Neural cell (in vitro differentiated cells): Measurements from ENCODE around the gene SNPH. TPM values are rescaled to one million over a fixed set of nuclear protein-coding genes. Genes with fewer than 3 reads are reported as not detected.

ENCODE experiments used
- H2AFZ ChIP-seq: fragments of 200-600, 300-800 bp; sonication (generic), shearing (Covaris generic); 2 replicates; pipeline ENCODE4 v1.6.0; 2014; ENCODE audit warnings: low read depth, mild to moderate bottlenecking, antibody characterized with exemption, low read length, moderate library complexity
- H3F3A ChIP-seq: fragments of 200-600 bp; shearing (Covaris generic); 2 replicates; pipeline ENCODE4 v1.6.1; 2016; ENCODE audit warnings: mild to moderate bottlenecking, moderate library complexity, mixed read lengths, antibody characterized with exemption, low read length; ENCODE audit not compliant: insufficient read depth, poor library complexity, severe bottlenecking
- H3K27ac ChIP-seq: fragments of 200-600, 300-800 bp; sonication (generic), shearing (Covaris generic); 2 replicates; pipeline ENCODE4 v1.5.1; 2014; ENCODE audit warnings: mild to moderate bottlenecking, low read length, moderate library complexity
- H3K27me3 ChIP-seq: fragments of 300-800, 200-600 bp; sonication (generic), shearing (Covaris generic); 2 replicates; pipeline ENCODE4 v1.6.0; 2014; ENCODE audit warnings: mild to moderate bottlenecking, low read depth, low read length, moderate library complexity; ENCODE audit not compliant: insufficient read depth
- H3K36me3 ChIP-seq: fragments of 300-800, 200-600 bp; sonication (generic), shearing (Covaris generic); 2 replicates; pipeline ENCODE4 v1.5.1; 2014; ENCODE audit warnings: mild to moderate bottlenecking, antibody characterized with exemption, low read length, moderate library complexity; ENCODE audit not compliant: insufficient read depth
- H3K4me2 ChIP-seq: fragments of 300-800, 200-600 bp; sonication (generic), shearing (Covaris generic); 2 replicates; pipeline ENCODE4 v1.6.0; 2014; ENCODE audit warnings: mild to moderate bottlenecking, low read length
- H3K4me3 ChIP-seq: fragments of 300-800, 200-600 bp; sonication (generic), shearing (Covaris generic); 2 replicates; pipeline ENCODE4 v1.5.1; 2014; ENCODE audit warnings: mild to moderate bottlenecking, low read length, moderate library complexity
- H3K79me2 ChIP-seq: fragments of 200-600 bp; shearing (Covaris generic); replicated peaks from 2 replicates; pipeline ENCODE4 v1.6.0; 2014; ENCODE audit warnings: mild to moderate bottlenecking, low read length, moderate library complexity; ENCODE audit not compliant: insufficient read depth
- H3K9ac ChIP-seq: fragments of 300-800, 200-600 bp; sonication (generic), shearing (Covaris generic); 2 replicates; pipeline ENCODE4 v1.6.1; 2016; ENCODE audit warnings: mild to moderate bottlenecking, low read length, mixed read lengths
- H3K9me2 ChIP-seq: fragments of 200-600 bp; shearing (Covaris generic); 2 replicates; pipeline ENCODE4 v1.6.1; 2016; ENCODE audit warnings: mild to moderate bottlenecking, low read length, mixed read lengths; ENCODE audit not compliant: insufficient read depth
- H3K9me3 ChIP-seq: fragments of 200-600, 300-800 bp; sonication (generic), shearing (Covaris generic); 2 replicates; pipeline ENCODE4 v1.6.1; 2016; ENCODE audit warnings: mild to moderate bottlenecking, mixed run types, low read length, moderate library complexity, mixed read lengths
- H4K20me1 ChIP-seq: fragments of 200-600 bp; shearing (Covaris generic); 2 replicates; pipeline ENCODE4 v1.6.1; 2016; ENCODE audit warnings: mild to moderate bottlenecking, mixed run types; ENCODE audit not compliant: insufficient read depth
- EP300 ChIP-seq: fragments of 450-650 bp; conservative IDR thresholded peaks from 2 replicates; pipeline ENCODE4 v1.6.1; 2014; ENCODE audit warnings: antibody characterized with exemption, mild to moderate bottlenecking, moderate library complexity; ENCODE audit not compliant: poor library complexity, severe bottlenecking
- EZH2 ChIP-seq: fragments of 200-600, 300-800 bp; shearing (Covaris generic), sonication (generic); IDR thresholded peaks from 2 replicates; pipeline ENCODE4 v1.6.1; 2014; ENCODE audit warnings: antibody characterized with exemption, low read length, borderline replicate concordance, mild to moderate bottlenecking; ENCODE audit not compliant: insufficient read depth, poor library complexity, severe bottlenecking
- MXI1 ChIP-seq: fragments of 450-650 bp; conservative IDR thresholded peaks from 2 replicates; pipeline ENCODE4 v1.6.1; 2014; ENCODE audit warnings: antibody characterized with exemption, mild to moderate bottlenecking; ENCODE audit not compliant: poor library complexity, severe bottlenecking
- POLR2AphosphoS5 ChIP-seq: IDR thresholded peaks from 2 replicates; pipeline ENCODE4 v1.6.1; 2012
- RAD21 ChIP-seq: fragments of 450-650 bp; conservative IDR thresholded peaks from 2 replicates; pipeline ENCODE4 v1.6.1; 2014; ENCODE audit warnings: antibody characterized with exemption, mild to moderate bottlenecking, moderate library complexity
- REST ChIP-seq: IDR thresholded peaks from 2 replicates; pipeline ENCODE4 v1.6.1; 2012; ENCODE audit warnings: borderline replicate concordance
- SMC3 ChIP-seq: fragments of 450-650 bp; conservative IDR thresholded peaks from 2 replicates; pipeline ENCODE4 v1.6.1; 2014; ENCODE audit warnings: antibody characterized with exemption, mild to moderate bottlenecking, moderate library complexity; ENCODE audit not compliant: poor library complexity
- TAF1 ChIP-seq: IDR thresholded peaks from 2 replicates; pipeline ENCODE4 v1.6.1; 2012; ENCODE audit warnings: low read depth
- polyA plus RNA-seq: library from polyadenylated mRNA; depleted of rRNA; stranded (reverse); fragments of >200 nt; gene quantifications from 2 replicates; pipeline ENCODE4 v1.2.3, GENCODE V29; 2014
- TF ChIP-seq, protein P1 (sequence below): fragments of 450-650 bp; IDR thresholded peaks from 2 replicates; pipeline ENCODE4 v1.5.1; 2014; ENCODE audit warnings: antibody characterized with exemption, mild to moderate bottlenecking, moderate library complexity; ENCODE audit not compliant: poor library complexity, severe bottlenecking

Gene SNPH
- polyA plus RNA-seq, 1 donor from 2014 or later, result 25.6 TPM

GRCh38 chr20:1346315-1346969 is 80.3 kb downstream of the SNPH start:
- no peaks in the 10 kb centered on the region for H3K27me3 ChIP-seq
- H3F3A ChIP-seq, result no peaks in the 10 kb centered on the region
- TF ChIP-seq MXI1, result no peak
- no peak for TF ChIP-seq POLR2AphosphoS5
- TF ChIP-seq SMC3, result no peak
- no peak for TF ChIP-seq EZH2
- no peak for TF ChIP-seq TAF1
- TF ChIP-seq, protein P1, sequence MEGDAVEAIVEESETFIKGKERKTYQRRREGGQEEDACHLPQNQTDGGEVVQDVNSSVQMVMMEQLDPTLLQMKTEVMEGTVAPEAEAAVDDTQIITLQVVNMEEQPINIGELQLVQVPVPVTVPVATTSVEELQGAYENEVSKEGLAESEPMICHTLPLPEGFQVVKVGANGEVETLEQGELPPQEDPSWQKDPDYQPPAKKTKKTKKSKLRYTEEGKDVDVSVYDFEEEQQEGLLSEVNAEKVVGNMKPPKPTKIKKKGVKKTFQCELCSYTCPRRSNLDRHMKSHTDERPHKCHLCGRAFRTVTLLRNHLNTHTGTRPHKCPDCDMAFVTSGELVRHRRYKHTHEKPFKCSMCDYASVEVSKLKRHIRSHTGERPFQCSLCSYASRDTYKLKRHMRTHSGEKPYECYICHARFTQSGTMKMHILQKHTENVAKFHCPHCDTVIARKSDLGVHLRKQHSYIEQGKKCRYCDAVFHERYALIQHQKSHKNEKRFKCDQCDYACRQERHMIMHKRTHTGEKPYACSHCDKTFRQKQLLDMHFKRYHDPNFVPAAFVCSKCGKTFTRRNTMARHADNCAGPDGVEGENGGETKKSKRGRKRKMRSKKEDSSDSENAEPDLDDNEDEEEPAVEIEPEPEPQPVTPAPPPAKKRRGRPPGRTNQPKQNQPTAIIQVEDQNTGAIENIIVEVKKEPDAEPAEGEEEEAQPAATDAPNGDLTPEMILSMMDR, result no peak
- no peak for TF ChIP-seq EP300
- TF ChIP-seq REST, result no peak
- no peak for TF ChIP-seq RAD21
- no peak overlapping the region for H3K9ac ChIP-seq
- H3K4me2 ChIP-seq, result no peak overlapping the region
- no peaks in the 10 kb centered on the region for H3K9me3 ChIP-seq
- no peaks in the 10 kb centered on the region for H3K9me2 ChIP-seq
- no peaks in the 10 kb centered on the region for H3K36me3 ChIP-seq
- H4K20me1 ChIP-seq, result no peaks in the 10 kb centered on the region
- no peaks in the 10 kb centered on the region for H3K79me2 ChIP-seq
- no peak overlapping the region for H3K27ac ChIP-seq
- H2AFZ ChIP-seq, result no peak overlapping the region
- H3K4me3 ChIP-seq, result no peak overlapping the region

GRCh38 chr20:1353956-1354355 is 87.9 kb downstream of the SNPH start:
- no peak overlapping the region for H2AFZ ChIP-seq
- no peak overlapping the region for H3K4me3 ChIP-seq
- H3K27me3 ChIP-seq, result no peaks in the 10 kb centered on the region
- no peaks in the 10 kb centered on the region for H3K9me2 ChIP-seq
- H3K79me2 ChIP-seq, result no peaks in the 10 kb centered on the region
- H3K9ac ChIP-seq, result no peak overlapping the region
- no peak overlapping the region for H3K4me2 ChIP-seq
- H4K20me1 ChIP-seq, result no peaks in the 10 kb centered on the region
- TF ChIP-seq MXI1 (no peak), POLR2AphosphoS5 (no peak)
- no peaks in the 10 kb centered on the region for H3K9me3 ChIP-seq
- peaks cover 3% of the 10 kb centered on the region for H3K36me3 ChIP-seq
- no peaks in the 10 kb centered on the region for H3F3A ChIP-seq
- no peak overlapping the region for H3K27ac ChIP-seq
